Measurements from ENCODE around the gene P3H3.

The P3H3 gene

GRCh38 chr12:6821591-6822425 lies 6.4 kb upstream of the P3H3 start, which contains the start of gene GPR162:
Gene GPR162 (plus strand): TSS chr12:6821821. CDS start chr12:6823899, 2,078 bp downstream.
- peaks cover 0 to 67% of the 10 kb centered on the region in 2 donors for H3K27me3 ChIP-seq
- H3K36me3 ChIP-seq: no peaks in the 10 kb centered on the region
- H3K4me3 ChIP-seq: peak within 1 kb of the TSS; percentile 43 to 53
- TF ChIP-seq CTCF (IDR thresholded peaks at IDR 0.05): no peak
- peak within 1 kb of the TSS in 1 of 2 donors; percentile 3 for H3K27ac ChIP-seq
- no peaks in the 10 kb centered on the region for H3K9me3 ChIP-seq
- no peak for DNase-seq
- intact Hi-C loops (cut with DNase I; ENCODE audit: low total_unique reads): no loop called here
- H3K4me1 ChIP-seq: peaks cover 0 to 27% (median 22%) of the 10 kb centered on the region in 4 donors

- TF ChIP-seq CTCF (IDR thresholded peaks at IDR 0.05): no peak
- Histone ChIP-seq H3K4me1 (peaks cover 0 to 34% (median 29%) of the 10 kb centered on the region in 4 donors), H3K36me3 (no peaks in the 10 kb centered on the region), H3K27me3 (peaks cover 0 to 65% of the 10 kb centered on the region in 2 donors), H3K9me3 (no peaks in the 10 kb centered on the region), H3K4me3 (no peak overlapping the region), H3K27ac (no peak overlapping the region)
- no peak for DNase-seq
- intact Hi-C loops (cut with DNase I; ENCODE audit: low total_unique reads): no loop called here
These were observed 5.6 kb upstream of the P3H3 start for GRCh38 chr12:6822426-6823135.

GRCh38 chr12:6823182-6824084 lies 4.8 kb upstream of the P3H3 start:
- intact Hi-C loops (cut with DNase I; ENCODE audit: low total_unique reads): no loop called here
- H3K9me3 ChIP-seq: no peaks in the 10 kb centered on the region
- H3K4me1 ChIP-seq: peaks cover 0 to 40% (median 35%) of the 10 kb centered on the region in 4 donors

GRCh38 chr12:6824085-6824775 lies 4.0 kb upstream of the P3H3 start:
- no peak for TF ChIP-seq CTCF (IDR thresholded peaks at IDR 0.05)
- no peak overlapping the region for H3K27ac ChIP-seq
- no peaks in the 10 kb centered on the region for H3K9me3 ChIP-seq
- H3K27me3 ChIP-seq: peaks cover 0 to 56% of the 10 kb centered on the region in 2 donors
- no peak for DNase-seq
- no peak overlapping the region for H3K4me3 ChIP-seq
- intact Hi-C loops (cut with DNase I; ENCODE audit: low total_unique reads): no loop called here
- no peaks in the 10 kb centered on the region for H3K36me3 ChIP-seq
- H3K4me1 ChIP-seq: peaks cover 0 to 45% (median 37%) of the 10 kb centered on the region in 4 donors

More at GRCh38 chr12:6823182-6824084, 4.8 kb upstream of the P3H3 start:
- DNase-seq: no peak
- Histone ChIP-seq H3K36me3 (no peaks in the 10 kb centered on the region), H3K4me3 (no peak overlapping the region), H3K27me3 (peaks cover 0 to 62% of the 10 kb centered on the region in 2 donors), H3K27ac (no peak overlapping the region)
- TF ChIP-seq CTCF (IDR thresholded peaks at IDR 0.05): no peak

Measured in tibial artery (tissue), 4 donors.